Neuronal stem cell (in vitro differentiated cells): Measurements from ENCODE around the gene ATG16L2.

Source experiments
- DNase-seq: peaks from one replicate; pipeline ENCODE4 v3.0.0-alpha.2; 2013; ENCODE audit warnings: low spot score
- H2AFZ ChIP-seq: one replicate; pipeline ENCODE4 v1.6.1; 2013; ENCODE audit warnings: mild to moderate bottlenecking, low read length, inconsistent platforms
- H2AK5ac ChIP-seq: 2 replicates; pipeline ENCODE4 v1.6.1; 2013; ENCODE audit warnings: low read depth, mild to moderate bottlenecking, inconsistent platforms, low read length, moderate library complexity, mixed read lengths
- H2BK120ac ChIP-seq: 2 replicates; pipeline ENCODE4 v1.6.1; 2013; ENCODE audit warnings: low read depth, mild to moderate bottlenecking, inconsistent platforms, low read length, moderate library complexity, mixed read lengths
- H2BK12ac ChIP-seq: one replicate; pipeline ENCODE4 v1.6.1; 2013; ENCODE audit warnings: low read length, inconsistent platforms
- H2BK15ac ChIP-seq: 2 replicates; pipeline ENCODE4 v1.6.1; 2013; ENCODE audit warnings: mild to moderate bottlenecking, low read length, inconsistent platforms, mixed read lengths
- H2BK5ac ChIP-seq: one replicate; pipeline ENCODE4 v1.6.1; 2013; ENCODE audit warnings: inconsistent platforms, mild to moderate bottlenecking, low read length, moderate library complexity
- H3K14ac ChIP-seq: one replicate; pipeline ENCODE4 v1.6.1; 2013; ENCODE audit warnings: low read length, inconsistent platforms
- H3K18ac ChIP-seq: 2 replicates; pipeline ENCODE4 v1.6.1; 2013; ENCODE audit warnings: low read length, inconsistent platforms
- H3K23ac ChIP-seq: 2 replicates; pipeline ENCODE4 v1.6.1; 2013; ENCODE audit warnings: low read depth, mild to moderate bottlenecking, mixed read lengths, low read length, inconsistent platforms; ENCODE audit not compliant: poor library complexity
- H3K27ac ChIP-seq: replicated peaks from 3 replicates; pipeline ENCODE4 v1.5.1; 2013; ENCODE audit warnings: low read length, inconsistent platforms
- H3K27me3 ChIP-seq, 3 experiments: 2 replicates each; pipeline ENCODE4 v1.6.1; 2013; ENCODE audit warnings: low read length in 3 of 3, mild to moderate bottlenecking in 2 of 3, inconsistent platforms in 1 of 3, low read depth in 1 of 3, mixed read lengths in 1 of 3, moderate library complexity in 1 of 3; ENCODE audit not compliant: control insufficient read depth in 3 of 3, insufficient read depth in 3 of 3
- H3K36me3 ChIP-seq, 2 donors: replicated peaks in 1 of 2; 2 replicates each; pipeline ENCODE4 v1.6.1; 2013; ENCODE audit warnings: low read length in 2 of 2; ENCODE audit not compliant: control insufficient read depth in 2 of 2, insufficient read depth in 2 of 2
- H3K4ac ChIP-seq: 2 replicates; pipeline ENCODE4 v1.6.1; 2013; ENCODE audit warnings: inconsistent platforms, mild to moderate bottlenecking, low read length, moderate library complexity
- H3K4me1 ChIP-seq, 2 donors: 1 replicate in 1 of 2; 2 replicates in 1 of 2; pipeline ENCODE4 v1.6.1; 2013; ENCODE audit warnings: low read length in 2 of 2, low read depth in 1 of 2; ENCODE audit not compliant: control insufficient read depth in 2 of 2, insufficient read depth in 1 of 2
- H3K4me2 ChIP-seq: one replicate; pipeline ENCODE4 v1.6.1; 2013; ENCODE audit warnings: mild to moderate bottlenecking, low read length, inconsistent platforms; ENCODE audit not compliant: insufficient read depth, poor library complexity, severe bottlenecking
- H3K4me3 ChIP-seq, 2 donors: 2 replicates each; pipeline ENCODE4 v1.5.1; 2013; ENCODE audit warnings: low read length in 2 of 2, mild to moderate bottlenecking in 2 of 2, inconsistent platforms in 1 of 2, moderate library complexity in 1 of 2
- H3K79me1 ChIP-seq: one replicate; pipeline ENCODE4 v1.6.1; 2013; ENCODE audit warnings: low read depth, mild to moderate bottlenecking, inconsistent platforms, low read length, moderate library complexity
- H3K9ac ChIP-seq: one replicate; pipeline ENCODE4 v1.6.1; 2013; ENCODE audit warnings: mild to moderate bottlenecking, low read depth, low read length, inconsistent platforms; ENCODE audit not compliant: poor library complexity
- H3K9me3 ChIP-seq, 2 donors: replicated peaks in 1 of 2; 2 replicates each; pipeline versions ENCODE3 to v1.6.1; 2013; ENCODE audit warnings: low read length in 2 of 2, mild to moderate bottlenecking in 2 of 2, inconsistent platforms in 1 of 2, low read depth in 1 of 2, mixed read lengths in 1 of 2, moderate library complexity in 1 of 2; ENCODE audit not compliant: control insufficient read depth in 2 of 2, insufficient read depth in 1 of 2
- H4K8ac ChIP-seq: one replicate; pipeline ENCODE4 v1.6.1; 2013; ENCODE audit warnings: low read depth, mild to moderate bottlenecking, inconsistent platforms, low read length, moderate library complexity
- H4K91ac ChIP-seq: one replicate; pipeline ENCODE4 v1.6.1; 2013; ENCODE audit warnings: low read length, low read depth, mild to moderate bottlenecking, inconsistent platforms; ENCODE audit not compliant: poor library complexity
- WGBS, 2 donors: extraction: QIAGEN DNeasy Blood & Tissue Kit; methylation state at CpG; one replicate each; pipeline ENCODE4 v1.1.7; 2013; ENCODE audit warnings: missing lambda C conversion rate in 2 of 2, mixed read lengths in 1 of 2; ENCODE audit not compliant: insufficient read length in 2 of 2, insufficient replicate concordance in 1 of 2; ENCODE audit errors: extremely low coverage in 2 of 2; 5-methylcytosine and 5-hydroxymethylcytosine counted together

The ATG16L2 gene

DNA sequence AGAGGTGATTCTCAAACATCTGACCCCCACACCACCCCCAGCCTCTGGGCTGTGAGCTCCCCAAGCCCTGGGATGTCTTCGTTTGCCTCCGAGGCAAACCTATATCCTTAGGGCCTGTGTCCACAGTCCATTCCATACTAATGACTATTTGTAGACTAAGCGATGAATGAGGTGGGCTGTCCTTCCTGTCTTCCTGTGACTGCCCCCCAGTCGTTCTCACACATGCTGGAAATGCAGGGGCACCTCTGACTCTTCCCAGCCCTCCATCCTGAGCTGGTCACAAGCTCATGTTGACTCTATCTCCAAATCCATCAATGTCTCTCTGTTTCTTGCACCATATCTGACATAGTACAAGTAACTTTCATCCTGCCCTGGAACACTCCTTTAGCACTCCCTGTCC lies 4.8 kb downstream of the ATG16L2 start:
- Histone ChIP-seq H2BK5ac (no peak overlapping the region), H3K79me1 (peaks cover 2% of the 10 kb centered on the region), H2AK5ac (no peak overlapping the region), H2BK15ac (no peak overlapping the region), H3K23ac (no peak overlapping the region), H3K9me3 (peaks cover 0 to 2% of the 10 kb centered on the region in 2 donors), H4K8ac (no peak overlapping the region), H4K91ac (no peak overlapping the region), H3K14ac (no peak overlapping the region), H2BK120ac (no peak overlapping the region), H3K27me3 (peaks cover 0 to 3% (median 0%) of the 10 kb centered on the region in 3 experiments), H3K4me2 (no peak overlapping the region), H3K36me3 (peaks cover 1 to 11% of the 10 kb centered on the region in 2 donors), H3K27ac (no peak overlapping the region), H3K4me1 (peaks cover 7 to 16% of the 10 kb centered on the region in 2 donors), H2BK12ac (no peak overlapping the region), H3K9ac (no peak overlapping the region), H3K4me3 (no peak overlapping the region), H3K4ac (no peak overlapping the region), H2AFZ (no peak overlapping the region), H3K18ac (no peak overlapping the region)
- DNase-seq = no peak
- no CpG with 5 or more reads among the region's 4 CpGs for WGBS, 2 donors

DNA sequence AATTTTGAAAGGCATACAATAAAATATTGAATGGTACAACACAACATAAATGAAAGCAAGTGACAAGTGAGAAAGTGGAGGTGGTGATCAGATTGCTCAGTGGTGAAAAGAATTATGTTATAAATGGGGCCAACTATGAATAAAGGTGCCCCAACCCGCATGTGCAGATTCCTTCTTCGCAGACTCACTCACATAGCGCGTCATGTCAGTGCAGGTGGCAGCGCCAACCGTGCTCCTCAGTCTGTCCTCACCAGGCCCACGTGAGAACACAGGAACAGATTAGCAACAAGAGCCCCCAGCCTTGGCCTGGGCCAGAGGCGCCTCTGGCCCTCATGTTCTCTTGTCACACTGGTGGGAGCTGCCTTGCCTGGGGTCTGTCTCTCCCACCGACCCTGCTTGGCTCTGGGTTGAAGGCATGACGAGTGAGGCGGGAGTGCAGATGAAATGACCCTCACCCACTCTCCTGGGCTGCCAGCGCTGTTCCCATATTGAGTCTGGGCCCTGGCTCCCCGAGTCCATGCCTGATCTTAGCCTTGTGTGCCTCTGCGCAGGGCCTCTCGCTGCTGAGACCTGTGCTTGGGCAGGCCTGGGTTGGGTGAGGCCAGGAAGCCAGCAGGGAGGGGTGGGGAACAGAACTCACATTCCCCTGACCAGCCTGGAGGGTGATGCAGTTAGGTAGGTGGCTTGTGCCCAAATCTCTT lies 6.4 kb downstream of the ATG16L2 start:
- H2BK120ac ChIP-seq = no peak overlapping the region
- H3K4ac ChIP-seq = peak overlapping the region; percentile 85
- peaks cover 1 to 11% of the 10 kb centered on the region in 2 donors for H3K36me3 ChIP-seq
- H2BK12ac ChIP-seq = no peak overlapping the region
- H3K14ac ChIP-seq = no peak overlapping the region
- no peak overlapping the region for H3K27ac ChIP-seq
- H3K27me3 ChIP-seq = peaks cover 0 to 3% (median 0%) of the 10 kb centered on the region in 3 experiments
- no peak overlapping the region for H2AFZ ChIP-seq
- H3K4me3 ChIP-seq = no peak overlapping the region
- peaks cover 2% of the 10 kb centered on the region for H3K79me1 ChIP-seq
- peak overlapping the region; percentile 71 for H2BK5ac ChIP-seq
- H3K18ac ChIP-seq = peak overlapping the region; percentile 18
- no peak overlapping the region for H3K4me2 ChIP-seq
- peak overlapping the region; percentile 88 for H2AK5ac ChIP-seq
- WGBS, 2 donors = no CpG with 5 or more reads among the region's 15 CpGs
- H4K91ac ChIP-seq = peak overlapping the region; percentile 3
- H3K23ac ChIP-seq = peak overlapping the region; percentile 94
- peaks cover 0 to 2% of the 10 kb centered on the region in 2 donors for H3K9me3 ChIP-seq
- no peak overlapping the region for H3K9ac ChIP-seq
- H2BK15ac ChIP-seq = peak overlapping the region; percentile 28
- no peak overlapping the region for H4K8ac ChIP-seq
- no peak for DNase-seq
- H3K4me1 ChIP-seq = peaks cover 7 to 13% of the 10 kb centered on the region in 2 donors

DNA sequence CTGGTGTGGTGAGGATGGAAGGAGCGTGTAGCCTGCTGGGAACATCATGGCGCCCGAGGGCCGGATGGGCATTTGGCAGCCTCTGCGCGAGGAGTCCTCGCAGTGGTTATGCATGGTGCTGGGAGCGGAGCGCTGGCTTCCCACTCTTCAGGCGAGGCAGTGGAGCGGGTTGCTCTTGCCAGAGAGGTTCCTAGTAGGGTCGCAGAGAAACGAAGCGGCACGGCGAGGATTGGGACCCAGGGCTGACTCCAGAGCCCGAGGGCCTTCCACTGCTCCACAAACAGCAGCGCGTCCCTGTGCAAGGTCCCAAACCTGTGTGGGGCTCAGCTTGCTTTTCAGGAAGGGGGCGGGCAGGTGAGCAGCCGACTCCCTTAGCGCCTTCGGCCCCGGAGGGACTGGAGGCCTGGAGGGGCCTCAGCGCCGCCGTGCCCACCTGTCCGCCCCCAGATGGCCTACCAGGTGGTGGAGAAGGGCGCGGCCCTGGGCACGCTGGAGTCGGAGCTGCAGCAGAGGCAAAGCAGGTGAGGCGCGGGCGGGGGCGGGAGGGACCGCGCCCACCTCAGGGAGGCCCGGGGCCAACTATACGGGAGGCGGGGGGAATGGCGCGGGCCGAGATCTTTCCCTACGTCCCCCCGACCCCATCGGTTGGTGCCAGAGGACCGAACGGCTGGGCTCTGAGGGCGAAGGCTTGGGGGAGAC lies 7.2 kb downstream of the ATG16L2 start:
- H3K27me3 ChIP-seq = peaks cover 0 to 3% (median 0%) of the 10 kb centered on the region in 3 experiments
- peak overlapping the region; percentile 90 for H3K9ac ChIP-seq
- peak overlapping the region; percentile 53 to 82 for H3K4me3 ChIP-seq
- peaks cover 7 to 13% of the 10 kb centered on the region in 2 donors for H3K4me1 ChIP-seq
- peaks cover 0 to 2% of the 10 kb centered on the region in 2 donors for H3K9me3 ChIP-seq
- peaks cover 1 to 11% of the 10 kb centered on the region in 2 donors for H3K36me3 ChIP-seq
- H3K79me1 ChIP-seq = peaks cover 2% of the 10 kb centered on the region
- H4K8ac ChIP-seq = peak overlapping the region; percentile 75
- no CpG with 5 or more reads among the region's 50 CpGs for WGBS, 2 donors
- peak overlapping the region; percentile 71 for H2BK5ac ChIP-seq
- peak overlapping the region; percentile 60 for H3K4ac ChIP-seq
- peak overlapping the region; percentile 94 for H3K23ac ChIP-seq
- H2AK5ac ChIP-seq = peak overlapping the region; percentile 88
- peak overlapping the region; percentile 92 for H3K4me2 ChIP-seq
- DNase-seq = no peak
- peak overlapping the region; percentile 16 for H2BK120ac ChIP-seq
- H2AFZ ChIP-seq = peak overlapping the region; percentile 95
- peak overlapping the region; percentile 92 for H2BK12ac ChIP-seq
- H4K91ac ChIP-seq = peak overlapping the region; percentile 47
- H2BK15ac ChIP-seq = peak overlapping the region; percentile 87
- peak overlapping the region; percentile 22 for H3K14ac ChIP-seq
- peak overlapping the region; percentile 91 for H3K18ac ChIP-seq
- H3K27ac ChIP-seq = no peak overlapping the region
